Stimulated activated CD8-positive, alpha-beta memory T cell treated with anti-CD3 and anti-CD28 coated beads, Interleukin-4, amount 100 ng/mL, for 1 hour (primary cell): ENCODE data around the gene PAPOLB.
"Not testable (repeated sequence)": the region's sequence is repeated elsewhere in the genome, so short reads cannot be mapped to it uniquely, and the experiment has no call there.

Experiments
- DNase-seq, 2 donors: peaks; one replicate each; pipeline ENCODE4 v3.0.0-alpha.2; 2020; ENCODE audit warnings: low read depth in 2 of 2, low spot score in 1 of 2

PAPOLB gene

DNA sequence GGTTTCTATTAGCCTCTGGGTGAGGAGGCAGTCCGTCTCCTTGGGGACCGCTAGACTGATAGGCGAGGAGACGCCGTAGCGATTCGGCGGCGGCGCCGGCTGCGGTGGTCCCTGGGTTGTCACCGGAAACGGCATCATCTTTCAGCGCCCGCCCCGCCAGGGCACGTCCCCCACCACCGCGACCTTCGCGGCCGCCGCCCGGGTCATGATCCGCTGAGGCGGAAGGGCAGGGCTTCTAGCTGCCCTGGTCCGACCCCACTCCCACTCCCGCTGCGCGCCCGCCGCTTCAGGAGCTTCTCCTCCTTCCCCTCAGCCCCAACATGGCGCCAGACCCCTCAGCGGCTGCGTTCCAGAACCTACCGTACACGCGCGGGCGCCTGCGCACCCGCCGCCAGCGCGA is at the start of gene PAPOLB:
TSS of gene PAPOLB (minus strand) at position 358 of the 400 bp plus-strand sequence. CDS start at position 138, 220 bp downstream.
- no peak for DNase-seq

DNA sequence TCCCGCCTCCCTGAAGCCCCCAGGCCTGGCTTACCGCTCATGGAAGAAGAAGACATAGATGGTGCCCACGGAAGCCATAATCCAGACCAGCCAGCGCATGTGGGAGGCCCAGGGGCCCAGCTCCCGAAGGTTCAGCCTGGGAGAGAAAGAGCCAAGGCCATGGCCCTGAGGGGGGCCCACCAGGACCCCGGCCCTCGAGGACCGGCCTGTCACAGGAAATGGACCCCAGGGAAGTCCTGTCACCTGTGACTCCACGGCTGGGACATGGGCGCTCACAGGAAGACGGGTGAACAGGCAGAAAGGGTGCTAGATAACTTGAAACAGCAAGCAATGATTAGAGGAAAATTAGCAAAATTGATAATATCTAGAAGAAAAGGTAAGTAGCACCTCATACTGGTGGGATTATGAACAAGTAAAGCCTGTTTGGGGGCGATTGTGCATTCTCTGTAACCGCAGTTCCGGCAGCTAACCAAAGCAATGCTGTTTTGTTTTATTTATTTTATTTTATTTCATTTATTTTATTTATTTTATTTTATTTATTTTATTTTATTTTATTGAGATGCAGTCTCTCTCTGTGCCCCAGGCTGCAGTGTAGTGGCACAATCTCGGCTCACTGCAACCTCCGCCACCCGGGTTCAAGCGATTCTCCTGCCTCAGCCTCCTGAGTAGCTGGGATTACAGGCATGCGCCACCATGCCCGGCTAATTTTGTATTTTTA is 49.4 kb upstream of the PAPOLB start:
- DNase-seq, result no peak

DNA sequence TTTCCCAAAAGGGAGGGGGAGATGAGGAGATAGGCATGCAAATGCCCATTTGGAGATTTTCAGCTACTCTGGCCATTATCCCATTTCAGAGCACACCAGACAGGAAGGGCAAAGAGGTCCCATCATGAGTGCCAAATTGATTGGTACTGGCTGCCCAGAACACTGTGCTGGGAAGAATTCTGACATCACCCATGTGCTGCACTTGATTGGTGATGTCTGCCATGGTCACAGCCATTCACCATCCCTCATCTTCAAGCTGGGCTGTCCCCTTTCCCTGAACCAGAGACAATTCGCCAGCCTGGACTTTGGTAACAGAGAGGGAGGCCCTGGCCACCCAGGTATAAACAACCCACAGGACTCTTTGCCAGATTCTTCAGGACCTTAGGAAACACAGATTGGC is 44.9 kb upstream of the PAPOLB start:
- no peak for DNase-seq

GRCh38 chr7:4905171-4905570 is 43.3 kb upstream of the PAPOLB start:
- no peak for DNase-seq

DNA sequence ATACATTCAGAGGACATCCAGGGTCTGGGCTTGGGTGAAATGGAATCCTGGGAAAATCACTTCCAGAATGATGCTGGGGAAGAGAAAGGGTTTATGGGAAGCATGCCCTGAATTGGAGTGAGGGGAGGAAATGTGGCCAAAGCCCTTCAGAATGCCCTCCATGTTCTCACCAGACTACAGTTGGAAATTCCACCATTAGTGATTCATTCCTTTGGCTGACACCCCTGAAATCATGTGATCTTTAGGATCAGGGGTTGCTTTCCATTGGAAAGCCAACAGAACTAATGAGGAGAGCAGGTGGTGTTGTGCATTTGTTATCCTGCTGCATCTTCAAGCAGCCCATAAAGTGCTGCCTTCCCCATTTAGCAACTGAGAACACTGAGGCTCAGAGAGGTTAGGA is 42.5 kb upstream of the PAPOLB start:
- DNase-seq, result no peak

GRCh38 chr7:4895766-4896165 is 33.9 kb upstream of the PAPOLB start:
- DNase-seq, result no peak

- no peak for DNase-seq
Observed at GRCh38 chr7:4894482-4894881, 32.7 kb upstream of the PAPOLB start.

- DNase-seq, result no peak
Observed at GRCh38 chr7:4893929-4894475, 32.2 kb upstream of the PAPOLB start.

DNA sequence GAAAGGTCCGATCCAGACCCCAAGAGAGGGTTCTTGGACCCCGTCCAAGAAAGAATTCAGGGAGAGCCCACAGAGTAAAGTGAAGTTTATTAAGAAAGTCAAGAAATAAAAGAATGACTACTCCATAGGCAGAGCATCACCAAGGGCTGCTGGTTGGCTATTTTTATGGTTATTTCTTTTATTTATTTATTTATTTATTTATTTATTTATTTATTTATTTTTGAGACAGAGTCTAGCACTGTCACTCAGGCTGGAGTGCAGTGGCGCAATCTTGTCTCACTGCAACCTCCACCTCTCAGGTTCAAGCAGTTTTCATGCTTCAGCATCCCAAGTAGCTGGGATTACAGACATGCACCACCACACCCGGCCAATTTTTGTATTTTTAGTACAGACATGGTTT is 31.4 kb upstream of the PAPOLB start:
- not testable (repeated sequence) for DNase-seq

- DNase-seq, result not testable (repeated sequence)
Observed at GRCh38 chr7:4891522-4891921, 29.7 kb upstream of the PAPOLB start.

DNA sequence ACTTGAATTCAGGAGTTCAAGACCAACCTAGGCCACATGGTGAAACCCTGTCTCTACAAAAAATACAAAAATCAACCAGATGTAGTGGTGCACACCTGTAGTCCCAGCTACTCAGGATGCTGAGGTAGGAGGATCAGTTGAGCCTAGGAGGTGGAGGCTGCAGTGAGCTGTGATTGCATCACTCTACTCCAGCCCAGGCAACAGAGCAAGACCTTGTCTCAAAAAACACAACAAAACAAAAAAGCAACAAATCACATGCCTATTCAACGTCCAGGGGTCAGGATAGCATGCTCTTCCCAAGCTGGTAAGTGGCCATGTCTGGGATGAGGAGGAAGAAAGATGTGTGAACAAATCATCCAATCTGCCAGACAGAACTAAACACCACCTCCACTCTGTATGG is 27.9 kb upstream of the PAPOLB start:
- no peak for DNase-seq

DNA sequence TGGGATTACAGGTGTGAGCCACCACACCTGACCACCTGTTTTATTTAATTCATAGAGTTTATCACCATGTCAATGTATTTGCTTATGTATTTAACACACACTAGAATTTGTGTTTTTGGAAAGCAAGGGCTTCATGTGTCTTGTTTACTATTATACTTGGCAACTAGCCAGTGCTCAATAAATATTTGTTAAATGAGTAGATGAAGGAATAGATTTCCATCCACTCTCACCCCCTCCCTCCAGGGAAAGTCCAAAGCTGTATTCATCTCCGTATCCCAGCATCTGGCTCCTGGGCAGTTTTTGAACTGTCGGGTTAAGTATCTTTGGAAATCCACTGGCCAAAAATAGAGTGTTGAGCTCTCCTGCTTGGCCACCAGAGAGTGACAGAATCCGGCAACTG is 26.3 kb upstream of the PAPOLB start:
- no peak for DNase-seq

DNA sequence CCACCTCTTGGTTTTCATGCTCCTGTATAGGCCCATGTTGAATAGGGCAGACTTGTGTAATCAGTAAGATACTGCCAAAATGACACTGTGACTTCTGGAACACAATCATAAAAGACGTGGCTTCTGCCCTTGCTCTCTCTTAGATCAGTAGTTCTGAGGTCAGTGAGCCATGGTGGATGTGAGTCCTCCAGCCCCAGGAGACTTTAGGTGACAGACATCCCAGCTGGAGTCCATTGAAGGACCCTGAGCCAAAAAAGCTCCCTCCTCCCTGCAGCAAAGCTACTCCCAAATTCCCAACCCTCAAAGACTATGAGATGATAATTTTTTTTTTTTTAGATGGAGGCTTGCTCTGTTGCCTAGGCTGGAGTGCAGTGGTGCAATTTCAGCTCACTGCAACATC is 24.8 kb upstream of the PAPOLB start:
- DNase-seq, result no peak

GRCh38 chr7:4885317-4885807 is 23.5 kb upstream of the PAPOLB start:
- no peak for DNase-seq

DNA sequence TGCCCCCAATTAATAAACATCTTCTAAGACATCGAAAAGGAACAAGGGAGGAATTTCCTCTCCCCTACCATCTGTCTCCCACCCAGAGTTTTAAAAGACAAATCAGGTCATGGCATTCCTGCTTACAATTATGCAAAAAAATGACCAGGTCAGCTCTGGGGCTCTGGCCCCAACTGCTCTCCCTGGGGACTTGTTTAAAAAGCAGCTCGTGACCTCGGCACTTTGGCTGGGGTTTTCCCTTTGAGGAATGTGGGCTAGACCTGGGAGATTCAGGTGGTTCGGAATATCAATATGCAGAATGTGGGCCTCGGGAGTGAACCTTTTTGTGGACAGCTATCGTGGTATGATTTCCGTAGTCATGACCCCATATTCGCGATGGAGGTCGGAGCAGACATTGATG is 22.3 kb upstream of the PAPOLB start:
- DNase-seq, result no peak

- peak; percentile 59 to 66 for DNase-seq
Observed at GRCh38 chr7:4883372-4884144, 21.7 kb upstream of the PAPOLB start, which contains the start of gene RADIL. Gene RADIL, minus strand, starts transcription at chr7:4883716. Its CDS starts 5,577 bp downstream, at chr7:4878139.

- DNase-seq, result no peak
Observed at GRCh38 chr7:4883033-4883371, 21.2 kb upstream of the PAPOLB start.

- DNase-seq, result no peak
Observed at GRCh38 chr7:4882169-4883032, 20.6 kb upstream of the PAPOLB start.

DNA sequence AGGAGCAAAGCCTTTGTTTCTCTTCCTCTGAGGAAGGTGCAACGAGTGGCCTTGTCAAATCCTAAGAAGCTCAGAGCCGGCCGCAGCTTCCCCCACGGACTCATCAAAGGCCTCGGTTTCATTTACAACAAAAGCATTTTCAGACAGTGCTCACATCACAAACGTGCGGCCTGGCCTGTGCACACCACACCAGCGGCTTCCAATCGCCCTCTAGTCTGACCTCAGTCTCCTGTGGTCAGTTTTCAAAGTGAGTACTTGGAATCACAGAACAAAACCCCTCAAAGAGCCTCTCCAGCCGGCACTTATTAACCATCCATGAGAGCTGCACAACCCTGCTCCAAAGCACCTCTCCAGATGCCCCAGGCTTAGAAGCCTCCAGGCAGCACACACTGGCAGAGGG is 18.4 kb upstream of the PAPOLB start:
- DNase-seq, result no peak

- no peak for DNase-seq
Observed at GRCh38 chr7:4879396-4880081, 17.7 kb upstream of the PAPOLB start.
